HEK293 (cell line): Measurements from ENCODE around the gene SS18L1.

Source experiments
- CTCF ChIP-seq: fragments of 450-650 bp; formaldehyde crosslinking; IDR thresholded peaks from 2 replicates; pipeline ENCODE4 v1.5.1; 2016; ENCODE audit warnings: missing biosample characterization, missing genetic modification characterization
- REPIN1 ChIP-seq: fragments of 450-650 bp; formaldehyde crosslinking; IDR thresholded peaks from 2 replicates; pipeline ENCODE4 v1.5.1; 2017; ENCODE audit warnings: missing biosample characterization, missing genetic modification characterization, low read depth
- ZNF639 ChIP-seq: fragments of 450-650 bp; formaldehyde crosslinking; IDR thresholded peaks from 2 replicates; pipeline ENCODE4 v1.5.1; 2016; ENCODE audit warnings: missing biosample characterization, missing genetic modification characterization
- ZNF830 ChIP-seq: fragments of 450-650 bp; IDR thresholded peaks from 2 replicates; pipeline ENCODE4 v1.5.0; 2018; ENCODE audit warnings: missing biosample characterization, missing genetic modification characterization, low read depth, mild to moderate bottlenecking, moderate library complexity

- TF ChIP-seq CTCF (tag by site-specific recombination) (no peak), ZNF639 (no peak), REPIN1 (tag by site-specific recombination) (no peak), ZNF830 (tag by site-specific recombination) (no peak)
Observed at GRCh38 chr20:62224113-62224855, 80.7 kb downstream of the SS18L1 start.
